HG03108 (cell line): ENCODE measurements around the gene BRMS1L.
"Not testable (repeated sequence)": the region's sequence is repeated elsewhere in the genome, so short reads cannot be mapped to it uniquely, and the experiment has no call there.

Source experiments
- ATAC-seq: cut with Tn5 transposase; IDR thresholded peaks from one replicate; pipeline ENCODE4 v1.9.1; 2021; ENCODE audit warnings: moderate library complexity; ENCODE audit not compliant: unreplicated experiment

BRMS1L gene

DNA sequence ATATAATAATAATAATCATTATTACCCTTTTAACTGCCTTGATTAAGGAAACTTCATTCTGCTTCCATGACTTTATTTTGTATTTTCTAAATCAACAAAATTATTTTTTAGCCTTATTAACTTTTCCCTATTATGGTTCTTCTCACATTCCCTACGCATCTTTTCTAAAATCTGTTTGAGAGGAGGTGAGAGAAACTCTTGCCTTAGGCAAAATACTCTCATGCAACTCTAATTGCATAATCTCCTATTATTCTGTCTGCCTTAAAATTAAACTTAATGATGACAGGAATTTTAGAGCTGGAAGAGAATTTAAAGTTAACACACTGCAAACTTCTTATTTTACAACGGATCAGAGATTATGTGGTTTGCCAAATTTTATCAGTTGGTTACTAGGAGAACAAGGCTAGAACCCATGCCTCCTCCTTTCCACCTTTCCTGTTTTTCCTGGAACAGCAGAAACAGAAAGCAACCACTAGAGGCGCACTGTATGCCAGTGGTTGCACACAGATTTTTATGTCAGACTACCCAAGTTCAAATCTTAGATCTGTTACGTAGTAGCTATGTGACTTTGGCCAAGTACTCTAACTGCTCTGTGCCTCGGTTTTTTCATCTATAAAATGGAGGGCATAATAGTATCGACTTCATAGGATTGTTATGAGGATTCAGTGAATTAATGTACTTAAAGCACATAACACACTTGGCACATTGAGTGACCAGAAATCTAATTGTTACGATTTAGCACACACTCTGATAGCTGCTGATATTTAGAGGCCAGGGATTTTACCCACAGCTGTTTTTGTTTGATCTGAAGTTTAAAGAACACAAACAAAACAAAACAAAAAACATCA, 4.3 kb upstream of the BRMS1L start:
- no peak for ATAC-seq

GRCh38 chr14:35822501-35822900, 3.6 kb upstream of the BRMS1L start:
- ATAC-seq, result no peak

DNA sequence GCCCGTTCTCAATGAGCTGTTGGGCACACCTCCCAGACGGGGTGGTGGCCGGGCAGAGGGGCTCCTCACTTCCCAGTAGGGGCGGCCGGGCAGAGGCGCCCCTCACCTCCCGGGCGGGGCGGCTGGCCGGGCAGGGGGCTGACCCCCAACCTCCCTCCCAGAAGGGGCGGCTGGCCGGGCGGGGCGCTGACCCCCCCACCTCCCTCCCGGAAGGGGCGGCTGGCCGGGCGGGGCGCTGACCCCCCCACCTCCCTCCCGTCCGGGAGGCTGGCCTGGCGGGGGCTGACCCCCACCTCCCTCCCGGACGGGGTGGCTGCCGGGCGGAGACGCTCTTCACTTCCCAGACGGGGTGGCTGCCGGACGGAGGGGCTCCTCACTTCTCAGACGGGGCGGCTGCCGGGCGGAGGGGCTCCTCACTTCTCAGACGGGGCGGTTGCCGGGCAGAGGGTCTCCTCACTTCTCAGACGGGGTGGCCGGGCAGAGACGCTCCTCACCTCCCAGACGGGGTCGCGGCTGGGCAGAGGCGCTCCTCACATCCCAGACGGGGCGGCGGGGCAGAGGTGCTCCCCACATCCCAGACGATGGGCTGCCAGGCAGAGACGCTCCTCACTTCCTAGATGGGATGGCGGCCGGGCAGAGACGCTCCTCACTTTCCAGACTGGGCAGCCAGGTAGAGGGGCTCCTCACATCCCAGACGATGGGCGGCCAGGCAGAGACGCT, 1.5 kb upstream of the BRMS1L start:
- ATAC-seq, result not testable (repeated sequence)

DNA sequence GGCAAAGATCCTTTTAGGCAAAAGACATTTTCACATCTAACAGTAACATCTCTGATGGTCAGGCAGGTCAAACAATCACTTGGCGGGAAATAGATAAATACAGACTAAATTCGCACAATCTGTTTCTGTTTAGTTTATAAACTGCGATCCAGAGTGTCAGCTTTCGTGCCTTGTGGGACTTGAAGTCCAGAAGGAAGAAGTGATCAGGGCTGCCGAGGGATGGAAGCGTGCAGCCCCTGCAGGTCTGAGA, 245 bp upstream of the BRMS1L start:
- ATAC-seq, result no peak

- ATAC-seq, result no peak
Observed at GRCh38 chr14:35826952-35827416, 846 bp downstream of the BRMS1L start.

DNA sequence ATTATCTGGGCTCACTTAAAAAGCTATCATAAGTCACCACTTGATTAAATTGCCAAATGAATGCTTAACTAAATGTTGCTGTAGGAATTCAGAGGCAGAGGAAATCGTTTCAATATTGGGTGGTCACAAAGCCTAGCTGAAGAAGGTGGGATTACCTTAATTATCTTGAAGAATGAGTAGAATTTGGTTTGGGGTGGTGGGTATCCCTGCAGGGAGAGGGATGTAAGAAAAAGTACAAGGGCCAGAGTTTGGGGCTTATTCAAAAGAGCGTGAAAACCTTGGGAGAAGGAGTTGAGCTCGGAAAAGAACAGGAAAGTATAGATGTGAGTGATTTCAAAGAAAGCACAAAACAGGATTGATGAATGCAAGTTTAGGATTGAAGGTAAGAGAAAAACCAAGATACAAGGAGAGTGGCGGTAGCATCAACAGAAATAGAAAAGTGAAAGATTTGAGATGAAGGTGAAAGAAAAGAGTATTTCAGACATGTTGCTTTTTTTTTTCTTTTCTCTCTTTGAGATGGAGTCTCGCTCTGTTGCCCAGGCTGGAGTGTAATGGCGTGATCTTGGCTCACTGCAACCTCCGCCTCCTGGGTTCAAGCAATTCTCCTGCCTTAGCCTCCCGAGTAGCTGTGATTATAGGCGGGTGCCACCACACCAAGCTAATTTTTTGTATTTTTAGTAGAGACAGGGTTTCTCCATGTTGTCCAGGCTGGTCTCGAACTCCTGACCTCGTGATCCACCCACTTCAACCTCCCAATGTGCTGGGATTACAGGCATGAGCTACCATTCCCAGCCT, 1.7 kb downstream of the BRMS1L start:
- ATAC-seq, result no peak

DNA sequence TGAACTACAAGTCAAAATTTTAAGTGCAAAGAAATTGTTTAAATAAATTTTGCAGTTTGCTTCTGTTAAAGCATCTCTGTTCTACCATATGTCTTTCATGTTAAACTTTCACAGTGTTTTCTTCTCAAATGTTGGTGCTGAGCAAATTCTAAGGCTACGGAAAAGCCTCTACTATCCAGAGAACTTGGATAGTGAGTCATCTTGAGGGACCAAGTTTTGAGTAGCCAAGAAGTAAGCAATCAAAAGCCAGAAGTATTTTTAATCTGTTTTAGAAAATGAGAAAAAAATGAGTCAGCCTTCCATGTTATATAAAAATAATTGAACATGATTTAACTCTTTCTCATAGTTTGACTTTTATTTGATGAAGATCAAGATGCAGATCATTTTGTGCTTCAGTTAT, 3.3 kb downstream of the BRMS1L start:
- ATAC-seq, result no peak

DNA sequence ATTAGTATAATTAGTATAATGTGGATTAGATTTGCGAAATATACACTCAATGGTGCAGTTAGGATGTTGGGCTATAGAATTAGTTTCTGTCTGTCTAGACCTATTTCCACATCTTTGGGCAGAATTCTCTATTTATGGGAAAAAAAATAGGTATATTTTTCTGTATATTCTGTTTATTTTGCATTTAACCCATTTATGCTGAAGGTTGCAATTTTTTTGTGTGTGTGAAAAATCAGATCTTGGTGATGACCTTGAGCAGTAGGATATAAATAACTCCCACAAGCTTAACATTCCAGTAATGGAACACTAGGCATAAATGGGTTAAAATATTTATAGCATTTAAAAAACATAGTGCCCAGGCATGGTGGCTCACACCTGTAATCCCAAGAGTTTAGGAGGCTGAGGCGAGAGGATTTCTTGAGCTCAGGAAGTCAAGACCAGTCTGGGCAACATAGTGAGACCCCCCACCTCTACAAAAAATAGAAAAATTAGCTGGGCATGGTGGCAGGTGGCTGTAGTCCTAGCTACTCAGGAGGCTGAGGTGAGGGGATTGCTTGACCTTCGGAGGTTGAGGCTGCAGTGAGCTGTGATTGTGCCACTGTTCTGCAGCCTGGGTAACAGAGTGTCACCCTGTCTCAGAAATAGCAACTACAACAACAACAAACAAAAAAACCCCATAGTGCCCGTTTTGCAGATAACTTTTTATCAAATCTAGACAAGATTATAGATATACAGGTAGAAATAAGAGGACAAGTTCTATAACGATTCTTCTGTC, 9.3 kb downstream of the BRMS1L start:
- ATAC-seq, result no peak

- ATAC-seq, result not testable (repeated sequence)
Observed at GRCh38 chr14:35841704-35842103, 15.6 kb downstream of the BRMS1L start.

DNA sequence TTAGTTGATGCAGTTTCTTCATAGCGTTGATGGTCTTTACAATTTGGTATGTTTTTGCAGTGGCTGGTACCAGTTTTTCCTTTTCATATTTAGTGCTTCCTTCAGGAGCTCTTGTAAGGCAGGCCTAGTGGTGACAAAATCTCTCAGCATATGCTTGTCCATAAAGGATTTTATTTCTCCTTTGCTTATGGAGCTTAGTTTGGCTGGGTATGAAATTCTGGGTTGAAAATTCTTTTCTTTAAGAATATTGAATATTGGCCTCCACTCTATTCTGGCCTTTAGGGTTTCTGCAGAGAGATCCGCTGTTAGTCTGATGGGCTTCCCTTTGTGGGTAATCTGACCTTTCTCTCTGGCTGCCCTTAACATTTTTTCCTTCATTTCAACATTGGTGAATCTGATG, 16.1 kb downstream of the BRMS1L start:
- not testable (repeated sequence) for ATAC-seq

DNA sequence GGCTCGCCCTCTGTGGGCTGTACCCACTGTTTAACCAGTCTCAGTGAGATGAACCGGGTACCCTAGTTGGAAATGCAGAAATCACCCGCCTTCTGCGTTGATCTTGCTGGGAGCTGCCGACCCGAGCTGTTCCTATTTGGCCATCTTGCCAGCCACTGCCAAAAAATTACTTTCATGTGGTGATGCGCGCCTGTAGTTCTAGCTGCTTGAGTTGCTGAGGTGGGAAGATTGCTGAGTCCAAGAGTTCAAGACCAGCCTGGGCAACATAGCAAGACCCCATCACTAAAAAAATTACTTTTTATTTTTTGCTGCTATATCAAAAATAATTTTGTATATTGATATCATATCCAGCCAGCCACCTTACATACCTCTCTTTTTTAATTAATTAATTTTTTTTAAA, 18.4 kb downstream of the BRMS1L start:
- ATAC-seq, result no peak

GRCh38 chr14:35847636-35848035, 21.5 kb downstream of the BRMS1L start:
- ATAC-seq, result no peak

- no peak for ATAC-seq
Observed at GRCh38 chr14:35849122-35849521, 23.0 kb downstream of the BRMS1L start.

DNA sequence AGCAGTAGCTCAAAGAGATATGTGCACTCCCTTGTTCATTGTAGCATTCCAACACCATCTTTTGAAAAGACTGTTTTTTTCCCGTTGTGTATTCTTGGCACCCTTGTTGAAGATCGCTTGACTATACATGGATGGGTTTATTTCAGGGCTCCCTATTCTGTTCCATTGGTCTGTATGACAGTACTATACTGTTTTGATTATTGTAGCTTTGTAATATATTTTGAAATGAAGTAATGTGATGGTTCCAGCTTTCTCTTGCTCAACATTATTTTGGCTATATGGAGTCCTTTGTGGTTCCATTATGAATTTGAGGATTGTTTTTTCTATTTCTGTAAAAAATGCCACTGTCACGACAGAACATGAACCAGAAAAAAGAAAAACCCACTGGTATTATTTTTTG, 25.7 kb downstream of the BRMS1L start:
- no peak for ATAC-seq

GRCh38 chr14:35853225-35853624, 27.1 kb downstream of the BRMS1L start:
- ATAC-seq, result no peak

GRCh38 chr14:35854696-35855270, 28.6 kb downstream of the BRMS1L start:
- ATAC-seq, result no peak

- peak; percentile 96 for ATAC-seq
Observed at GRCh38 chr14:35855876-35856481, 29.8 kb downstream of the BRMS1L start.

DNA sequence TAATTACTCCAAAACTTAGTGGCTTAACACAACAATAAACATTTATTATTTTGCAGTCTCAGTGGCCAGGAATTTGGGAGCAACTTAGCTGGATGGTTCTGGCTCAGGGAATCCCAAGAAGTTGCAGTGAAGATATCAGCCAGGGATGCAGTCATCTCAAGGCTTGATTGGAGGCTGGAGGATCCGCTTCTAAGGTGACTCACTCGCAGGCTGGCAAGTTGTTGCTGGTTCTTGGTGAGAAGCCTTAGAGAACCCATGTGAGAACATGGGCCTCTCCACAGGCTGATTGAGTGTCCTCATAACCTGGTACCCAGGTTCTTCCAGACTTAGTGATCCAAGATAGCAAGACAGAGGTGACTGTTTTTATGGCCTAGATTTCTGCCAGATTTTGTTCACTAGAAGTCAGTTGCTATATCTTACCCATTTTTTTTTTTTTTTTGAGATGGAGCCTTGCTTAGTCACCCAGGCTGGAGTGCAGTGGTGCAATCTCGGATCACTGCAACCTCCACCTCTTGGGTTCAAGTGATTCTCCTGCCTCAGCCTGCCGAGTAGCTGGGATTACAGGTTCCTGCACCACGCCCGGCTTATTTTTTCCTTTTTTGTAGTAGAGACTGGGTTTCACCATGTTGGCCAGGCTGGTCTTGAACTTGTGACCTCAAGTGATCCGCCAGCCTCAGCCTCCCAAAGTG, 32.5 kb downstream of the BRMS1L start:
- ATAC-seq, result no peak

DNA sequence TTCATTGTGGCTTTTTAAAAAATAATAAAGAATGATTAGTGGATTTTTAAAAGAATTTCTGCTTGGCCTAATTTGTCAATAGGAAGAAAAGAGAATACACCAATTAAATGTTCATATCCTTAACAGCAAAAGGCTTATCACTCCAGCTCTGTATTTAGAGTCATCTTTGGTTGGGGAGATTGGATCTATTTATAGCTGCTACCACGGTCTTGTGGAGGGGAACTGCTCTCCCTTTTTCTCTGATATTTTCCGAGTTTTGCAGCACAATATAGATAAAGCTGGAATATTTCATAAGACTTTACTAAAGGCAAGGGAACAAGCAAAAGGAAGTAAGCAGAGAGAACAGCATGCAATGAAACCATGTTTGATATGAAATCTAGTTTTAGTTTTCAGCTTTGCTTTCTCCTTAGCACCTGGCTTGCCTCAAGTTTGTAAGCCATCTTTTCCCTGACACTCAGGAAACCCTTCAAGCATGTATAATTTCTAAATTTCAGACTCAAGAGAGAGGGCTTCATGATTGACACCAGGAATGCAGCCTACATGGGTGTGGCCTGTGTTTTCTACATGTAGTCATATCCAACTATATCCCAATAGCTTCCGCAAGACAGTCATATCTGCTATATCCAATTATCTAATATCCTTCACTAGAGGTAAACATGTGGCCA, 35.2 kb downstream of the BRMS1L start:
- peak; percentile 62 for ATAC-seq
